22Rv1 (cell line): ENCODE data around the gene SLC26A2.

Experiments used
- ZFX ChIP-seq: fragments of 450-650 bp; IDR thresholded peaks from 2 replicates; pipeline ENCODE4 v1.6.1; 2017; ENCODE audit warnings: antibody characterized with exemption, borderline replicate concordance
- TF ChIP-seq, protein P1 (sequence below): fragments of 450-650 bp; IDR thresholded peaks from 2 replicates; pipeline ENCODE4 v1.5.1; 2017; ENCODE audit warnings: mild to moderate bottlenecking

DNA sequence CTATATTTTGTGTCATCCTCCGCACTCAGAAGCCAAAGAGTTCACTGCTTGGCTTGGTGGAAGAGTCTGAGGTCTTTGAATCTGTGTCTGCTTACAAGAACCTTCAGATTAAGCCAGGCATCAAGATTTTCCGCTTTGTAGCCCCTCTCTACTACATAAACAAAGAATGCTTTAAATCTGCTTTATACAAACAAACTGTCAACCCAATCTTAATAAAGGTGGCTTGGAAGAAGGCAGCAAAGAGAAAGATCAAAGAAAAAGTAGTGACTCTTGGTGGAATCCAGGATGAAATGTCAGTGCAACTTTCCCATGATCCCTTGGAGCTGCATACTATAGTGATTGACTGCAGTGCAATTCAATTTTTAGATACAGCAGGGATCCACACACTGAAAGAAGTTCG is 20.6 kb downstream of the SLC26A2 start:
- TF ChIP-seq, protein P1, sequence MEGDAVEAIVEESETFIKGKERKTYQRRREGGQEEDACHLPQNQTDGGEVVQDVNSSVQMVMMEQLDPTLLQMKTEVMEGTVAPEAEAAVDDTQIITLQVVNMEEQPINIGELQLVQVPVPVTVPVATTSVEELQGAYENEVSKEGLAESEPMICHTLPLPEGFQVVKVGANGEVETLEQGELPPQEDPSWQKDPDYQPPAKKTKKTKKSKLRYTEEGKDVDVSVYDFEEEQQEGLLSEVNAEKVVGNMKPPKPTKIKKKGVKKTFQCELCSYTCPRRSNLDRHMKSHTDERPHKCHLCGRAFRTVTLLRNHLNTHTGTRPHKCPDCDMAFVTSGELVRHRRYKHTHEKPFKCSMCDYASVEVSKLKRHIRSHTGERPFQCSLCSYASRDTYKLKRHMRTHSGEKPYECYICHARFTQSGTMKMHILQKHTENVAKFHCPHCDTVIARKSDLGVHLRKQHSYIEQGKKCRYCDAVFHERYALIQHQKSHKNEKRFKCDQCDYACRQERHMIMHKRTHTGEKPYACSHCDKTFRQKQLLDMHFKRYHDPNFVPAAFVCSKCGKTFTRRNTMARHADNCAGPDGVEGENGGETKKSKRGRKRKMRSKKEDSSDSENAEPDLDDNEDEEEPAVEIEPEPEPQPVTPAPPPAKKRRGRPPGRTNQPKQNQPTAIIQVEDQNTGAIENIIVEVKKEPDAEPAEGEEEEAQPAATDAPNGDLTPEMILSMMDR, result no peak
- TF ChIP-seq ZFX, result no peak
